PFSK-1 (cell line): ENCODE results near the gene SFN.

Experiments
- FOXP2 ChIP-seq: optimal IDR thresholded peaks from 2 replicates; pipeline ENCODE3; 2011; ENCODE audit warnings: borderline replicate concordance, control low read depth, inconsistent platforms; ENCODE audit not compliant: insufficient read depth; ENCODE audit errors: extremely low read length, extremely low read depth
- POLR2AphosphoS5 ChIP-seq: IDR thresholded peaks from 2 replicates; pipeline ENCODE4 v1.6.1; 2012; ENCODE audit warnings: low read depth, mild to moderate bottlenecking, control low read depth, low read length, moderate library complexity
- SIN3A ChIP-seq: IDR thresholded peaks from 2 replicates; pipeline ENCODE4 v1.6.1; 2012; ENCODE audit warnings: mild to moderate bottlenecking, low read length, moderate library complexity, borderline replicate concordance; ENCODE audit not compliant: insufficient read depth
- TAF1 ChIP-seq: IDR thresholded peaks from 2 replicates; pipeline ENCODE4 v1.6.1; 2012; ENCODE audit warnings: low read length, control low read depth, borderline replicate concordance; ENCODE audit not compliant: insufficient read depth
- TF ChIP-seq, protein P1 (sequence below), 2 experiments: IDR thresholded peaks; 2 replicates each; pipeline versions ENCODE4 v1.6.1 to v1.8.0; 2011 to 2012; ENCODE audit warnings: low read depth in 2 of 2, low read length in 2 of 2, control low read depth in 1 of 2, inconsistent platforms in 1 of 2, mild to moderate bottlenecking in 1 of 2, moderate library complexity in 1 of 2; ENCODE audit not compliant: insufficient read depth in 1 of 2

SFN gene

DNA sequence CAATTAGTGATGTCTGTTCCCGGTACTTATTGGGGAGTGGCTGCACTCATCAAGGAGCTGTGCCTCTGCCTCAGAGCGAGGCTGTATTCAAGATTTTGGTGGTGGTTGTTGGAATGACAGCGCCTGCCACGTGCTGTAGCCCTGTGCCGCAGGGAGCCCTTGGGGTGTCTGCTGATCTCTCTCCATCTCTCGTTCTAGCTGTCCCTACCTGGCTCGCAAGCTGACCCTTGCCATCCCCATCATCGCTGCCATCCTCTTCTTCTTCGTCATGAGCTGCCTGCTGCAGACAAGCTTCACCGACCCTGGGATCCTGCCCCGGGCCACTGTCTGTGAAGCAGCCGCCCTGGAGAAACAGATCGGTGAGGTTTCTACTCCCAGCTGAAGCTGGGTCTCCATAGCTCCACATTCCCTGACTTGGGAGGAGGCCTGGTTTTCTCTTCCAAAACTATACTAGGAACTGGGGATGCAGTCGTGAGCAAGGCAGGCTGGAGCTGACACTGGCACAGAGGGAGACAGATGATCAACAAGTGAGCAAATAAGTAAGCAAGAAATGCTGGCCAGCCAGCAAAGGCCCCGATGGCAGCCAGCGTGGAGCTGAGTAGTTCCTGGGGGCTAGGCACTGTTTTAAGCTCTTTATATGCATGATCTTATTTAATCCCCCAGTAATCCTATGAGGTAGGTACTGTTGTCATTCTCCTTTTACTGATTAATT, 30.5 kb upstream of the SFN start:
- no peak for TF ChIP-seq SIN3A
- TF ChIP-seq POLR2AphosphoS5, result no peak
- no peak for TF ChIP-seq FOXP2
- TF ChIP-seq TAF1, result no peak
- TF ChIP-seq, protein P1, sequence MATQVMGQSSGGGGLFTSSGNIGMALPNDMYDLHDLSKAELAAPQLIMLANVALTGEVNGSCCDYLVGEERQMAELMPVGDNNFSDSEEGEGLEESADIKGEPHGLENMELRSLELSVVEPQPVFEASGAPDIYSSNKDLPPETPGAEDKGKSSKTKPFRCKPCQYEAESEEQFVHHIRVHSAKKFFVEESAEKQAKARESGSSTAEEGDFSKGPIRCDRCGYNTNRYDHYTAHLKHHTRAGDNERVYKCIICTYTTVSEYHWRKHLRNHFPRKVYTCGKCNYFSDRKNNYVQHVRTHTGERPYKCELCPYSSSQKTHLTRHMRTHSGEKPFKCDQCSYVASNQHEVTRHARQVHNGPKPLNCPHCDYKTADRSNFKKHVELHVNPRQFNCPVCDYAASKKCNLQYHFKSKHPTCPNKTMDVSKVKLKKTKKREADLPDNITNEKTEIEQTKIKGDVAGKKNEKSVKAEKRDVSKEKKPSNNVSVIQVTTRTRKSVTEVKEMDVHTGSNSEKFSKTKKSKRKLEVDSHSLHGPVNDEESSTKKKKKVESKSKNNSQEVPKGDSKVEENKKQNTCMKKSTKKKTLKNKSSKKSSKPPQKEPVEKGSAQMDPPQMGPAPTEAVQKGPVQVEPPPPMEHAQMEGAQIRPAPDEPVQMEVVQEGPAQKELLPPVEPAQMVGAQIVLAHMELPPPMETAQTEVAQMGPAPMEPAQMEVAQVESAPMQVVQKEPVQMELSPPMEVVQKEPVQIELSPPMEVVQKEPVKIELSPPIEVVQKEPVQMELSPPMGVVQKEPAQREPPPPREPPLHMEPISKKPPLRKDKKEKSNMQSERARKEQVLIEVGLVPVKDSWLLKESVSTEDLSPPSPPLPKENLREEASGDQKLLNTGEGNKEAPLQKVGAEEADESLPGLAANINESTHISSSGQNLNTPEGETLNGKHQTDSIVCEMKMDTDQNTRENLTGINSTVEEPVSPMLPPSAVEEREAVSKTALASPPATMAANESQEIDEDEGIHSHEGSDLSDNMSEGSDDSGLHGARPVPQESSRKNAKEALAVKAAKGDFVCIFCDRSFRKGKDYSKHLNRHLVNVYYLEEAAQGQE (IDR thresholded peaks at IDR 0.05; ENCODE audit: insufficient read depth in 1 of 2, low read depth in 2 of 2, low read length in 2 of 2), result no peak

DNA sequence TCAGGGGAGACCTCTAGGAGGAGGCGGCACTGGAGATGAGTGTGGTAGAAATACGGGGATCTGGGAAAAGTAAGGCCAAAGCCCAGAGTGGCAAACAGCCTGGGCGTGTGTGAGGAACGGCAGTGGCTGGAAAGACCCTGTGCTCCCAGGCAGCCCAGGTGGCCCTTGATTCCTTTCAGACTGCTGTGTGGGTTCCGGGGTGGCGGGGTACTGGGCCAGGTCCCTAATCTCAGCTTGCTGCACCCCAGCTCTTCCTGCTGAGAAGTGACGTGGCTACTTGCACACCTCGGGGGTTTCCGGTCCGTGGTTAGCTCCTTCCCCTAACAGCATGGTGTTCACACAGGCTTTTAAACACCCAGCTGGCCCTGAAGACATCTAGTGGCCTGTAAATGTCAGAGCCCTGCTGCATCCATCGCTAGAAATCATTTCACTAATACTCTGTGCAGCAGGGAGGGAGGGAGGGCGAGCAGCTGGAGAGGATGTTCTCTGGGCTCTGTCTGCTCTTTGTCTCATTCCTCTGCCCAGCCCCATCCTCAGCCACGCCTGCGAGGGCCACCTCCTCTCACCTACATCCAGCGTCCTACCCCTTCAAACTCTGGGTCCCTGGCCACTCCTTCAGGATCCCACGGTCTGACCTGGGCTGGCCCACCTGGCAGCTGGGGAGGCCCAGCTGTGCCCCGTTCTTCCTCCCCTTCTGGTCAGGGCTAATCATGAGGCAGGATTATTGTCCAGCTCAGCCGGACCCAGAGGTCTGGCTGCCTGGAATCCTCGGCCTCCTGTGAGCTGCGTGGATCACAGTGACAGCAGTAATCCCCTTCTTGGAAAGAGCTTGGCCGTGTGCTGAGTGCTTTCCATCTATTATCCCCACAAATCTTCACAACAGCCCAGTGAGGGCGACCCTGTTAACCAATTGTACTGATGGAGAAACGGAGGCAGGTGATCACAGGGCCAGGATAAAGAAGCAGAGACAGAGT, 29.2 kb upstream of the SFN start:
- no peak for TF ChIP-seq FOXP2
- no peak for TF ChIP-seq TAF1
- TF ChIP-seq SIN3A, result no peak
- TF ChIP-seq, protein P1 (IDR thresholded peaks at IDR 0.05; ENCODE audit: insufficient read depth in 1 of 2, low read depth in 2 of 2, low read length in 2 of 2), result no peak
- TF ChIP-seq POLR2AphosphoS5, result no peak

DNA sequence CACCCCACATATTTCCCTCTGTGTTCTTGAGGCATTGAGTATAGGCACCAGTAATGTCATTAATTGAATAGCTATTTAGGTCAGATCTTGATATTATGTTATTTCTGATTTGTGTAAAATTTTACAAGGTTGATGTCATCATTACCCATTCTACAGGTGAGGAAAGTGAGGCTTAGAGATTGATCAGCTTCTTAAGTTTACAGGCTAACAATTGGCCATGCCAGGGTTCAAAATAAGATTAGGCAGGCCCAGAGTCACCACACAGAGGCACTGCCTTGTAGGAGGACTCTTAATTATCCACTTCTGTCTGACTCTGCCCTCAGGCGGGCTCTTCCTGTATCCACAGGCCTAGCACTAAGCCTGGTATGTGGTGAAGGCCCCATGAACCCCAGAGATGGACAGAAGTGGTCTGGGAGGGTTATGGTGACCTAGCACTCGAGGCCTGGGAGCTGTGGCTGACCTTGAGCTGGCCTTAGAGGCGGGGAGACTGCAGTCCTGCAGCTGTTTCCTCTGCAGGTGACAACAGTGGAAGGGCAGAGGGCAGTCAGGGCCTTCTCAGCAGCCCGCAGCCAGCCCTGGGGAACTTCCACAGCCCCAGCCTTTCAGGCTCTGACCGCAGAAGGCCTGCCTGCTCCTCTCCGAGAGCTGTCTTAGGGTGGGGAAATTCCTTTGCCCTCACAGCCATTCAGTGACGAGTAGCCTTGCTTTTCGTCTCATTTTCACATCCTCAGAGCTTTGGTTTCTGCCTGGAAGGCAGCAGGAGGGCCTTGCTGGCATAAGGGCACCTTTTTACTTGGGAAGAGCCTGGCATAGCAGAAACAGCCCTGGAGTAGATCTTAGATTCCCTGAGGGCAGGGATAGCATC, 24.2 kb upstream of the SFN start:
- TF ChIP-seq FOXP2 (no peak), SIN3A (no peak), TAF1 (no peak), POLR2AphosphoS5 (no peak)
- TF ChIP-seq, protein P1 (IDR thresholded peaks at IDR 0.05; ENCODE audit: insufficient read depth in 1 of 2, low read depth in 2 of 2, low read length in 2 of 2), result no peak

DNA sequence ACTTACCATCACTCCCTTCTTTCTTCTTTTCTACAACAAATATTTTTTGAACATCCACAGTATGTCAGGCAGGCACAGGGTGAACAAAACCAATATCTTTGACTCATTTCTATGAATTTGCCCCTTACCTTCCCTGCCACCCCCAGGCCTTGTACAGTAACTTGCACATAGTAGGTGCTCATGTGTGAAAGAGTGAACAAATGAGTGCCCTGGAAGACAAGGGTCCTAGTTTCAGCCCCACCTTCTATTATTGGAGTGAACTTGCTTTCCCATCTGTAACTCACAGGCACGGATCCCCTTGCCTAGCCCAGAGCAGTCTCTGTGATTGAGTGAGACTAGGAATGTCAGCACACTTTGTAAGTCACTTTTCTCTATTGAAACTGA, 23.6 kb upstream of the SFN start:
- TF ChIP-seq SIN3A (no peak), POLR2AphosphoS5 (no peak), TAF1 (no peak), FOXP2 (no peak)
- TF ChIP-seq, protein P1 (IDR thresholded peaks at IDR 0.05; ENCODE audit: insufficient read depth in 1 of 2, low read depth in 2 of 2, low read length in 2 of 2), result no peak
